Ectodermal cell (in vitro differentiated cells): ENCODE data around the gene KRTAP1-4. TPM values are rescaled to one million over a fixed set of nuclear protein-coding genes. Genes with fewer than 3 reads are reported as not detected.
"Not testable (repeated sequence)": the region's sequence is repeated elsewhere in the genome, so short reads cannot be mapped to it uniquely, and the experiment has no call there.

Source experiments
- H3K27ac ChIP-seq: 2 replicates; pipeline ENCODE4 v1.7.0; 2013; ENCODE audit warnings: mild to moderate bottlenecking, low read depth, low read length; ENCODE audit not compliant: insufficient read depth, poor library complexity, severe bottlenecking
- H3K27me3 ChIP-seq: 2 replicates; pipeline ENCODE4 v1.7.0; 2013; ENCODE audit warnings: mild to moderate bottlenecking, low read length; ENCODE audit not compliant: insufficient read depth, control insufficient read depth, poor library complexity, severe bottlenecking
- H3K36me3 ChIP-seq: one replicate; pipeline ENCODE4 v1.7.0; 2013; ENCODE audit warnings: low read length; ENCODE audit not compliant: control insufficient read depth, insufficient read depth
- H3K4me1 ChIP-seq: one replicate; pipeline ENCODE4 v1.7.0; 2013; ENCODE audit warnings: low read length; ENCODE audit not compliant: control insufficient read depth, insufficient read depth
- H3K4me3 ChIP-seq: 2 replicates; pipeline ENCODE4 v1.7.0; 2013; ENCODE audit warnings: low read depth, low read length, control low read depth; ENCODE audit not compliant: insufficient read depth
- H3K9me3 ChIP-seq: 2 replicates; pipeline ENCODE4 v1.7.0; 2013; ENCODE audit warnings: mild to moderate bottlenecking, low read length, moderate library complexity; ENCODE audit not compliant: control insufficient read depth
- WGBS, 2 experiments: methylation state at CpG; one replicate each; pipeline ENCODE4 v1.1.7; 2013; ENCODE audit warnings: missing lambda C conversion rate in 2 of 2; 5-methylcytosine and 5-hydroxymethylcytosine counted together
- polyA plus RNA-seq, 4 experiments: library from polyadenylated mRNA; stranded (reverse); fragments of 50-300 nt; gene quantifications; one replicate each; pipeline ENCODE4 v1.2.3, GENCODE V29; 2013

Gene KRTAP1-4
- not detected for polyA plus RNA-seq (2013, experiment 1 of 4)
- polyA plus RNA-seq (2013, experiment 2 of 4) = not detected
- not detected for polyA plus RNA-seq (2013, experiment 3 of 4)
- polyA plus RNA-seq (2013, experiment 4 of 4) = not detected

- no peaks in the 10 kb centered on the region for H3K36me3 ChIP-seq
- H3K4me1 ChIP-seq = no peaks in the 10 kb centered on the region
- WGBS, 2 experiments = 90 to 91% methylated on average over 12 of the region's 12 CpGs
- H3K9me3 ChIP-seq = no peaks in the 10 kb centered on the region
- no peak within 1 kb of the TSS for H3K4me3 ChIP-seq
- no peak within 1 kb of the TSS for H3K27ac ChIP-seq
- no peaks in the 10 kb centered on the region for H3K27me3 ChIP-seq
Observed at GRCh38 chr17:41029633-41030245, at the start of gene KRTAP1-4. TSS of gene KRTAP1-4 (minus strand) at chr17:41030195. CDS start at chr17:41030078, 117 bp downstream.

- Histone ChIP-seq H3K4me1 (no peaks in the 10 kb centered on the region), H3K27me3 (no peaks in the 10 kb centered on the region), H3K36me3 (no peaks in the 10 kb centered on the region), H3K27ac (no peak overlapping the region), H3K4me3 (no peak overlapping the region), H3K9me3 (no peaks in the 10 kb centered on the region)
Observed at GRCh38 chr17:41076788-41077187, 46.8 kb upstream of the KRTAP1-4 start.

- Histone ChIP-seq H3K4me1 (no peaks in the 10 kb centered on the region), H3K9me3 (no peaks in the 10 kb centered on the region), H3K27me3 (no peaks in the 10 kb centered on the region), H3K4me3 (no peak overlapping the region), H3K36me3 (no peaks in the 10 kb centered on the region), H3K27ac (no peak overlapping the region)
- 93% methylated on average over 2 of the region's 2 CpGs for WGBS, 2 experiments
Observed at GRCh38 chr17:41073676-41074075, 43.7 kb upstream of the KRTAP1-4 start.

- H3K27ac ChIP-seq = no peak overlapping the region
- H3K36me3 ChIP-seq = no peaks in the 10 kb centered on the region
- H3K4me3 ChIP-seq = no peak overlapping the region
- 92 to 94% methylated on average over 5 of the region's 5 CpGs for WGBS, 2 experiments
- no peaks in the 10 kb centered on the region for H3K4me1 ChIP-seq
- no peaks in the 10 kb centered on the region for H3K9me3 ChIP-seq
- H3K27me3 ChIP-seq = no peaks in the 10 kb centered on the region
Observed at GRCh38 chr17:41071606-41072360, 41.8 kb upstream of the KRTAP1-4 start.

- H3K4me1 ChIP-seq = no peaks in the 10 kb centered on the region
- no peaks in the 10 kb centered on the region for H3K36me3 ChIP-seq
- H3K27ac ChIP-seq = no peak overlapping the region
- no peaks in the 10 kb centered on the region for H3K27me3 ChIP-seq
- H3K9me3 ChIP-seq = no peaks in the 10 kb centered on the region
- H3K4me3 ChIP-seq = no peak overlapping the region
- 87 to 95% methylated on average over 3 of the region's 3 CpGs for WGBS, 2 experiments
Observed at GRCh38 chr17:41069031-41069430, 39.0 kb upstream of the KRTAP1-4 start.

DNA sequence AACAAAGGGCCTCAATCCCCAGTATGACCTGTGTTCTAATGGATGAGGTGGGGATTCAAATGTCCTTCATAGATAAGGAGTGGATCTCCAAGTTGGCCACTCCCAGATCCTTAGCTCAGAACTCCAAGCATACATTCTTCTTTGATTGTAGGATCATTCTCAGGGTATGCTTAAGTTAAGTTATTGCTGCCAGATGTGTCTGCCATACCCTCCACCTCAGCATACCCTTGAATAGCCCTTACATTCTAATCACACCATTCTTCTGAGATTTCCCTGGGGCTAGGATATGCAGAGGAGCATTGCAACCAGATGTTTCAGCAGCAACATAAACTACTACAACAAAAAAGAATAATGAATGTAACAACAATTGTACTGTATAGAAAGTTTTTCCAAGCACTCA lies 37.3 kb upstream of the KRTAP1-4 start:
- Histone ChIP-seq H3K4me1 (no peaks in the 10 kb centered on the region), H3K9me3 (no peaks in the 10 kb centered on the region), H3K36me3 (no peaks in the 10 kb centered on the region), H3K27ac (no peak overlapping the region), H3K4me3 (no peak overlapping the region), H3K27me3 (no peaks in the 10 kb centered on the region)

- Histone ChIP-seq H3K27me3 (no peaks in the 10 kb centered on the region), H3K9me3 (no peaks in the 10 kb centered on the region), H3K27ac (no peak within 1 kb of the TSS), H3K4me1 (no peaks in the 10 kb centered on the region), H3K36me3 (no peaks in the 10 kb centered on the region), H3K4me3 (no peak within 1 kb of the TSS)
- WGBS, 2 experiments = 94 to 97% methylated on average over 6 of the region's 6 CpGs
Observed at GRCh38 chr17:41065829-41066624, 36.0 kb upstream of the KRTAP1-4 start, which contains the start of gene KRTAP2-4. TSS of gene KRTAP2-4 (minus strand) at chr17:41065879. CDS start at chr17:41065845, 34 bp downstream.

- H3K9me3 ChIP-seq, H3K4me3 ChIP-seq, H3K27me3 ChIP-seq, H3K36me3 ChIP-seq, H3K27ac ChIP-seq, H3K4me1 ChIP-seq: not testable (repeated sequence)
- 84 to 88% methylated on average over 4 to 5 of the region's 16 CpGs for WGBS, 2 experiments
Observed at GRCh38 chr17:41065016-41065689, 35.2 kb upstream of the KRTAP1-4 start.

GRCh38 chr17:41064301-41064700 lies 34.3 kb upstream of the KRTAP1-4 start:
- no peaks in the 10 kb centered on the region for H3K4me1 ChIP-seq
- no peak overlapping the region for H3K4me3 ChIP-seq
- no peaks in the 10 kb centered on the region for H3K9me3 ChIP-seq
- no peaks in the 10 kb centered on the region for H3K27me3 ChIP-seq
- 92% methylated on average over 1 of the region's 1 CpG; no CpG with 5 or more reads in 1 of the 2 experiments for WGBS, 2 experiments
- no peaks in the 10 kb centered on the region for H3K36me3 ChIP-seq
- no peak overlapping the region for H3K27ac ChIP-seq
